GM19395 (cell line): ENCODE results near the gene BTG3.

Experiments used
- ATAC-seq: cut with Tn5 transposase; IDR thresholded peaks from one replicate; pipeline ENCODE4 v1.9.1; 2021; ENCODE audit warnings: mild to moderate bottlenecking, moderate library complexity; ENCODE audit not compliant: unreplicated experiment

Gene BTG3

DNA sequence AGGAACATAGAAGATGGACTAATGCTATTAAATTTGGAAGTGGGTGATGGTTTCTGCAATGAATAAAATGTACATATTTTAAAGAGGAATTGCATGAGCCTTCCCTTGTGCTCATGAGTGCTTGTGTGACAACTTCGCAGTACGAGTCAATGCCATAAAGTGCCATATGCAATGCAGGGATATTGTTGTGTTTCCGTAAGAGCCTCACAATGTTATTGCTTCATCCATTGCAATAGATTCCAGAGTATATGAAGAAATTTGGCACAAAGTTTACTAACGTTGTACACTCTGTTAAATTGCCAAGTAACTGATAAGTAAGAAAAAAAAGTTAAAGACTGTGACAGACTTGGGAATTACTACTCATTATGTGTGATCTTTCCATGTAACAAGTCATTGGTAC is 22.3 kb downstream of the BTG3 start:
- no peak for ATAC-seq

DNA sequence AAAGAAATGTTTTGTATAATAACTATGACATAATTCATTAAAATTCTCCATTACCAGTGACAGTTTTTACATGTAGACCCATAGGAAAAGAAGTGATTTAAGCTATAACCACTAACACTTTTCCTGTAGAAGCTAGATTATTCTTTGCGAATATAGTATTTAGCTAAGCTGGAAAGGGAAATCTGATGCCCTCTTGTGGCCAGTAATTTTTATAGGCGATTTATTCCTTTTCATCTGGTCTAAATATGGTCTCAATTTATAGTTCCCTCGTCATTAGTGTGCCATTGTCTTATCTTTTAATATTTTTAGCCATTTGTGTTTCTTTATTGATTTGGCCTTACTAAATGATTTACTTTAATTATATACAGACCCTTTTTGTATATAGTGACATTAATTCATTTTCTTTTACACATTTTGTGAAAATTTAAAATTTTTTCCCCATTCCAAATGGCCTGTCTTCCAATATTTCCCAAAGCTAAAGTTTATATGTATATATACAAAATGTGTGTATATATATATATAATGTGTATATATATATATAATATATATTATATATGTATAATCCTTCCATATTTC is 26.7 kb downstream of the BTG3 start:
- no peak for ATAC-seq

DNA sequence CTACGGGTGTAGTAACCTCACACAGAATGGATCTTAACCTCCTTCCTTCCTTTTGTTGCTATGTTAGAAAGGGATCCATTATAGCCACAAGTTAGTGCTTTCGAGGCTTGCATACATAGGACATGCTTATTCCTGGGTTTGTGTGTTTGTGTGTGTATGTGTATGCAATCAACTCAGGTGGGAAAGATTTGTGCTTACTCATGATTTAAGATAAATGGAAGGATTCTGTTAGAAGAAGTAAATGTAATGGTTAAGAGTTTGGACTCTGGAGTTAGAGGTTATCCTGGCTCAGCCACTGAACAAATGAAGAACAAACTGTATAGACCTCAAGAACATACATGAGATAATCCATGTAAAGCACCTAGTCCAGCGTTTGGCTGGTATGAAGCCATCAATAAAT is 28.8 kb downstream of the BTG3 start:
- no peak for ATAC-seq

DNA sequence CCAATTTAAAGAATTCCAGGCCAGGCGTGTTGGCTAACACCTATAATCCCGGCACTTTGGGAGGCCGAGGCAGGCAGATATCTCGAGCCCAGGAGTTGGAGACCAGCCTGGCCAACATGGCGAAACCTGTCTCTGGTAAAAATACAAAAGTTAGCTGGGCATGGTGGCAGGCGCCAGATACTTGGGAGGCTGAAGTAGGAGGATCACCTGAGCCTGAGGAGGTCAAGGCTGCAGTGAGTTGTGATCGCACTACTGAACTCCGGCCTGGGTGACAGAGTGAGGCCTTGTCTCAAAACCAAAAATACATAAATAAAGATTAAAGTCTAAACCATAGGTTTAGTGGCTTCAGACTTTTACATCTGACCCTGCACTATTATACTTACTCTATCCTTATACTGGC is 32.4 kb downstream of the BTG3 start:
- no peak for ATAC-seq

DNA sequence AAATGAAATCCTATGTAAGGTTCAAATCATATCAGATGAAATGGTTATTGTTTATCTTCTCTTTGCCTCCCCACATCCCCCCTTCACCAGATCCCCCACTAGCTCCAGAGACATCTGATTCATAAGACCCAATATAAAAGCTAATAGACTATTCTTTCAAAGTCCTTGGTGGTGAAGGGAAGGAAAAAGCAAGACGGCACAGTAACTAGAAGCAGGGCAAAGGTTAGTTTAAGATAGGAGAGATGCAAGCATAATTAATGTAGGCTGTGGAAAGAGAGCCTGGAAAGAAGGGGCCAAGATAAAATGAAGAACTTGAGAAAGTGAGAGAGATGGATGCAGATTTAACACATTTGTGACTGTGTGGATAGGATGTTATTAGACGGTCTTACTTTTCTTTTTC is 33.8 kb downstream of the BTG3 start:
- ATAC-seq, result no peak

DNA sequence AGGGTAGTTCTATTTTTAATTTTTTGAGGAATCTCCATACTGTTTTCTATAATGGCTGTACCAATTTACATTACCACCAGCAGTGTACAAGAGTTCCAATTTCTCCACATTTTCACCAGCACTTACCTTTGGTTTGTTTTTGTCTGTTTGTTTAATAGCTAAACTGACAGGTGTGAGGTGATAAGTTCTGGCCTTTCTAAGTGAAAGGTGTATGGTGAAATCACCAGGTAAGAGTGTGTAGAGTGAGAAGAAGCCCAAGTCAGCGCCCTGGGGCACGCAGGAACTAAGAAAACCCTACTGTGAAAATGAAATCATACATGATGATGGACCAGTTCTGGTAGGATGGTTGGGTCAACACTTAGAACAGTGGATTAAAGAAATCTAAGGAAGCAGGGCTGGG is 34.5 kb downstream of the BTG3 start:
- ATAC-seq, result no peak

DNA sequence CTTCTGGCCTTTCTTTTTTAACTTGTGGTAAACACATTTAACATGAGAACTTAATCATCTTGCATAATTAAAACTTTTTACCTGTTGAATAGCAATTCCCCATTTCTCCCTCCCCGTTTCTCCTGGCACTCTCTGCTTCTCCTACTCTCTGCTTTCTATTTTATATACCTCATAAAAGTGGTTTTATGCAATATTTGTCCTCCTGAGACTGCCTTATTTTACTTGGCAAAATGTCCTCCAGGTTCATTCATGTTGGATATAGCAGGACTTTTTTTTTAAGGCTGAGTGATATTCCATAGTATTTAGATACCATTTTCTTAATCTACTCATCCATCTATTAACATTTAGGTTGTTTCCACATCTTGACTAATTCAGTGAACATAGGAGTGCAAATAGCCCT is 35.0 kb downstream of the BTG3 start:
- ATAC-seq, result no peak

DNA sequence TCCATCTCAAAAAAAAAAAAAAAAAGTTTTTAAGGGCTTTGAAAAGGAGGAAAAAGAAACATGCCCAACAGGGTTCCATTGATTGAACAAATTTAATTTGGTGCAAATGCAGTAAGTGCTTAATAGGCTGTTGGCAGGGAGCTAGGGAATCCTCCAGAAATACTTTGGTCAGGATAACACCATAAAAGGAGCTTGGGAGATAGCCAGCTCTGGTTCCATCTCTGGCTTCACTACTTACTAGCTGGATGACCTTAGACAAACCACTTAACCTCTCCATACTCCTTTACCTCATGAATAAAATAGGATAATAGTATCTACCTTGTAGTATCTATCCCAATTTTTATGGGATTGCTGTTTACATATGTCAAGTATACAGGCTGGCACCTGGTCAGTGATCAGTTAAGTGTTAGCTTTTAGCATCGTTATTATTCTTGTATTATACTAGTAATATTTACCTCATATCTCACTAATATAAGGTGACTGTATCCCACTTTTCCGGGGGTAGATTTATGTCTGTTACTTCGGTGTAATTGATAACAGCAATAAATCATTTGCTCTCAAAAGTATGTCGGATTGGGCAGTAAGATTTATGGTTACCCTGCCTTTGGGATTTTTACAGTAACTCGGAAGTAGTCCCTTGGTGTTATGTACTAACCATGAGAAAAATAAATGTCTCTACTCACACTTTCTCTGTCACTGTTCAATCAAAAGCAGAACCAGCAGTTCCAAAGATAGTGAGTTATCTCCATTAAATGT is 36.4 kb downstream of the BTG3 start:
- no peak for ATAC-seq

DNA sequence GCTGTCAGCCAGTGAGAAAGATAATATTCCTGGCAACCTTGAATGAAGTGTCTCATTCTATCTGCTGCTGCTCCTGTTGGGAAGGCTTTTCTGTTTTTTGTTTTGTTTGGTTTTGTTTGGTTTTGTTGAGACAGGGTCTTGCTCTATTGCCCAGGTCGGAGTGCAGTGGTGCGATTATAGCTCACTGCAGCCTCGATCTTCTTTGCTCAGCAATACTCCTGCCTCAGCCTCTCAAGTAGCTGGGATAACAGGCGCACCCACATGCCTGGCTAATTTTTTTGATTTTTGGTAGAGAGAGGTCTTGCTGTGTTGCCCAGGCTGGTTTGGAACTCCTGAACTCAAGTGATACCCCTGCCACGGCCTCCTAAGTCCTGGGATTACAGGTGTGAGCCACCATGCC is 37.6 kb downstream of the BTG3 start:
- no peak for ATAC-seq

DNA sequence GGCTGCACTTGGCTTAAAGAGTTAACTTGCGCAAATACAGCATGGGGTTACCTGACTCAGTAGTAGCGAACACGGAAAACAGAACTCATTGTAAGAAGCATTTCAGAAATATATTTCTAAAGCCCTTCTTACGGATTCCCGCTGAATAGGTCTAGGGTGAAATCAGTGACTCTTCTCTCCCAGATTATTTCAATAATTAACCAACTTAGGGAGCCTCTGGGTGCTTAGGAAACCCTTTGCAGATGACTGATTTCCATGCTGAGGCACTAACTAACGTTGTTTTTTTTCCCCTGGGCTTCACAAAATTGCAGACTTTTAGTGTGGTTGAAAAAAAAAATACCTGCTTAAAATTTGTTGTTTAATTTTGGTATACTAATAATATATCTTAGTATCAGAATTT is 40.3 kb downstream of the BTG3 start:
- ATAC-seq, result no peak

DNA sequence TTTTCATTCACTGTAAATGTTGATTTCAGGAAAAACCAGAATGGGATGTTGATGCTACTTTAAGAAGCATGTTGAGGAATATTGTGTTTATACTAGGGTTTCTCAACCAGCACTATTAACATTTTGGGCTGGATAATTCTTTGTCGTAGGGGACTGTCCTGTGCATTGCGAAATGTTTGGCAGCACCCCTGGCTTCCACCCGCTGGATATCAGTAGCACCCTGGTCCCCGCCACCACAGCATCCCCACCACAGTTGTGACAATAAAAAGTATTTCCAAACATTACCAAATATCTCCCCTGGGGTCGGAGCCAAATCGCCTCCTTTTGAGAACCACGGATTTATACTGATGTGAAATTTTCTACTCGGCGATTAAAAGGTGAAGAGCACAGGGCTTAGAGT is 41.9 kb downstream of the BTG3 start:
- no peak for ATAC-seq

DNA sequence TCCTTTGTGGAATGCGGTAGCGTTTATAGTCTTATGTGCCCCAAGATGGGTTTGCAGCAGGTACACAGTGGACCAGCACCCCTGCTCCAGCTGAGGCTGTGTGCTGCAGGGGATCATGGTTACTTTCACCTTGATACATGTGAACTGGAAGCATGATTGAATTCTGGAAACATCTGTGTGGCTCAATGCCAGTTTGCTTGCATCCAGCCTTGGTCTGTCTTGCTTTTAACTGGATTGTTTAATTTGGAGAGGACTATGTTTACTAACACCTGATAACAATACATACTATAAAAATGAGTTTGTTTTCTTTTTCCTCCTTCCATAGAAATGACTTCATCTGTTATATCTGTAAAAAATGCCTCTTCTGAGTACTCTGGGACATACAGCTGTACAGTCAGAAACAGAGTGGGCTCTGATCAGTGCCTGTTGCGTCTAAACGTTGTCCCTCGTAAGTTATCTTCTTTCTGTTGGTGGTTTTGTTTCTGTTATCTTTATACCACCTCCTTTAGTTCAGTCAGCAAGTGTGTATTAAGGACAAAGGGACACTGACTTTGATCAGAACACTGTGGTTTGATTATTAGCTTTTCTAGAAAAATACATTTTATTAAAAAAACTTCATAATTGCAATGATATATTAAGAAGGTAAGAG is 52.2 kb downstream of the BTG3 start:
- no peak for ATAC-seq

DNA sequence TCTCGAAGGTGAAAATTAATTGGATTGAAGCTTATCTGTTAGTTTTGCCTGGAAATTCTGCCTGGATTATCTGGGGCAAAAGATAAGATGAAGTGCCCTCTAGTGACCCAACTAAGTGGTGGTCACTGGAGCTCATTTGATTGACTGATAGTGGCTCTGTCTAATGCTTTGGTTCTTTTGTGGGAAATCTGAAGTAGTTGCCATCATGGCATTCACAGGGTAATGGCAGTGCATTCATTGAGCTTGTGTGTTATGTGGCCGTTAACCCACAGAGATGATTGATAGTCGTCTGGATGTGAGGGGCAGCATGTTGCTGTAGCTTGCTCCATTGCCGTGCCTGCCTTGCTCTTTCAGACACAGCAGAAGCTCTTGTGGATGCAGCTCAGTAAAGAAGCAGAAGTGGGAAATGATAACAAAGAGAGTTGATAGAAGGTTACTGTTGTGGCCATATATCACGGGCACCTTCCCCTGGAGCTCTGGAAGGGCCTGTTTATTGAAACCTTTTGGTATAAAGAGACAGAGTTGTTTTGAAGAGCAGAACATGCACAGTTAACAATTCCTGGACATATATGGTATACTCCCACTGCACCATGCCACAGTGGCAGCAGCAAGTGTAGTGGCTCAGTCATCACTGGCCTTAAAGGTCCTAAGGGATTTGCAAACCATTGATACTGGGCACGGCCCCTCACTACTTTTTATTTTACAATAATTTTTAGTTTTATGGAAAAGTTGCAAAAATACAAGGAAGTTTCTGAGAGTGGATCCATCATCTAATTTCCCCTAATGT is 57.8 kb downstream of the BTG3 start:
- ATAC-seq, result no peak

DNA sequence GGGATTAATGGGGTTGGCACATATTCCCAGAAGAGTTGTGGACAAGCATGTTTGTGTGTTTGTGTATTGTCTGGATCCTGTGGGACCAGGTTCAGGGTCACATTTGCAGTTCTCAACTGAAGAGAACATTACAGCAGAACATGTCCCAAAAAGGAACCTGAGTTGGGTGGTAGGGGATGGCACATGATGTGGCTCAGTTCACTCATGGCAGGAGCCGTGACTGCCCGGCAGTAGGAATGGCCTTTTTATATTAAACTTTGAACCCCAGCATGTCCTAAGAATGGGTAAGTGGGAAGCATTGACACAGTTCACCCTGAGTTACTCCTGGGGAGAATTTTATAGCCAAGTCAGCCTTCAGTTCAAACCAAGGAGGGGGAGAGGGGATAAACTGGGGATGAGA is 58.6 kb downstream of the BTG3 start:
- ATAC-seq, result no peak

DNA sequence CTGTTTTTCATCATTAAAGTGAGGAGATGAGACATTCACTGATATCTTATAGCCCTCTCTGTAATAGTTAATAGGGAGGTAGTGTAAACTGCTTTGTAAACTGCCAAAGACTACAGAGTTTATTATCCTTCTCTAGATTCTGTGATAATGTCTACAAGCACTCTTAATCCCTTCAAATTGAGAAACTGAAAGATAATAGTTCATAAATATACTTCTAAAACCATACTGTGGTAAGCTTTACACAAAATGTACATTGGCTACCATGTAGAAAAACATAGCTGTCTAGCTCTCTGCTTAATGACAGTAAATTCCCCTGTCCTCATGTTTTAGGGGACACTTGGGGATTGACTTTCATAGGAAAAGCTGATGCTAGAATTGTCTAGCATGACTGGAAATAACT is 60.3 kb downstream of the BTG3 start:
- ATAC-seq, result no peak

DNA sequence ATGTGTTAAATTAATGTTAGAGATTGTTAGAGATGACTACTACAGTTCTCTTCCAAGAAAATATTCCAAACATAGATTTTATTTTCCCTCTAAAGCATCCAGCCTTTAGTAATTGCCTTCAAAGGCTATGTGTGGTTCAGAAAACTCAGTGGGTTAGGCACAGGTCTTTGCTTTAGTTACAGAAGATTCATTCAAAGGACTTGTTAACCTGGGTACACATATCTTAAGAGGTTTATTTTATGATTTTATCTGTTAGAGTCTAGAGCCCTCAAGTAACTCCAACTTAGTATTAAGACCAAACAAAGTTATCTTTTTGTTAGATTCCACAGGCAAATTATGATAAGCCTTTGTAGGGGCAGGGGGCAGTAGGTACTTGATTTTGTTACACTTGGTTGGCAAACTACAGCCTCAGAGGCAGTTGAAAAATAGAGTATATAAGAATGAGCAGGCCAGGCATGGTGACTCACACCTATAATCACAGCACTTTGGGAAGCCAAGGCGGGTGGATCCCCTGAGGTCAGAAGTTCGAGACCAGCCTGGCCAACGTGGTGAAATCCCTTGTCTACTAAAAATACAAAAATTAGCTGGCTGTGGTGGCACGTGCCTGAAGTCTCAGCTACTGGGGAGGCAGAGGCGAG is 61.9 kb downstream of the BTG3 start:
- ATAC-seq, result no peak

DNA sequence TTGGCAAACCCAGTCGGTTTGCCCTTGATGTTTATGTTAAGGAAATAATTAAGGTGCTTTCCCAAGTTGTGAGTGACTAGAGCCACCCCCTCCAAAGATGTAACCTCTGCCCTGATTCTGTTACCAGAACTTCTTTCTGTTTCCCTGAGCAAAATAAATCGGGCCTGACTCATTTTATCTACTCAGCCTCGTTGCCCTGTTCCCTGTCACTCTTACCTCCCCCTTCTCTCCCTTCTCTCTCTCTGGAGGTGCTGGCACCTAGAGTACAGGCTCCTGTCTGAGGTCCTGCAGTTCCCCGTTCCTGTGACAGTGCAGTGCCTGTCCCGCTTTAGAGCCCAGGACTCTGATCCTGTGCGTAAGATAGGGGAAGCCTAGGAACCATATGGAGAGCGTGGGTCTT is 64.4 kb downstream of the BTG3 start:
- no peak for ATAC-seq

DNA sequence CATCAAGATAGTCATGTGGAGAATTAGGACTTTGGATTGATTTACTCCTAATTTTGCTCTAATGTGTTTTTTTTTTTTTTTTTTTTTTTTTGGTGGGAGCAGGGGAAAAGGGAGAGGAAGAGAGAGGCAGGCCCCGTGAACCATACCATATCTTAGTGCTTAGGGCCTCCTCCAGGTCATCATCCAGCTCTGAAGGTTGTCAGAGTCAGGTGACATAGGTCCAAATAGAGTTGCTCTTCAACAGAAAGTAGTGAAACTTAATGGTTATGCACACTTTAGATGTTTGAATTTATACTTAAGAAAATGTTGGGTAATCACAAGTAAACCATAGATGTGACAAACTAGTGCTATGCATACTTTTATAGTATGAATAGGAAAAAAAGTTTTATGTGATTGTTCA is 67.7 kb downstream of the BTG3 start:
- ATAC-seq, result no peak
